H7 (cell line): ENCODE measurements around the gene CALML4. TPM values are rescaled to one million over a fixed set of nuclear protein-coding genes. Genes with fewer than 3 reads are reported as not detected.
A peak's percentile ranks its signal among the peaks of the same experiment; 100 is the strongest.
"Not testable (repeated sequence)": the region's sequence is repeated elsewhere in the genome, so short reads cannot be mapped to it uniquely, and the experiment has no call there.

Experiments used
- DNase-seq: peaks from one replicate; pipeline ENCODE4 v3.0.0; 2012
- H3K27me3 ChIP-seq: 2 replicates; pipeline ENCODE4 v1.6.0; 2011; ENCODE audit warnings: mild to moderate bottlenecking, low read length; ENCODE audit not compliant: control insufficient read depth, insufficient read depth
- H3K36me3 ChIP-seq: replicated peaks from 2 replicates; pipeline ENCODE4 v1.5.1; 2011; ENCODE audit warnings: low read length; ENCODE audit not compliant: control insufficient read depth, insufficient read depth
- H3K4me3 ChIP-seq: 2 replicates; pipeline ENCODE4 v1.5.1; 2011; ENCODE audit warnings: low read depth, mild to moderate bottlenecking, control low read depth, low read length, moderate library complexity; ENCODE audit not compliant: insufficient read depth
- total RNA-seq: library from RNA; depleted of rRNA; stranded (reverse); fragments of >200 nt; shearing (Covaris generic); gene quantifications from 2 replicates; pipeline ENCODE4 v1.2.3, GENCODE V29; 2014; rRNA removed

CALML4 gene, protein sequence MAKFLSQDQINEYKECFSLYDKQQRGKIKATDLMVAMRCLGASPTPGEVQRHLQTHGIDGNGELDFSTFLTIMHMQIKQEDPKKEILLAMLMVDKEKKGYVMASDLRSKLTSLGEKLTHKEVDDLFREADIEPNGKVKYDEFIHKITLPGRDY
- 5.6 and 7.4 TPM in 2 replicates for total RNA-seq

DNA sequence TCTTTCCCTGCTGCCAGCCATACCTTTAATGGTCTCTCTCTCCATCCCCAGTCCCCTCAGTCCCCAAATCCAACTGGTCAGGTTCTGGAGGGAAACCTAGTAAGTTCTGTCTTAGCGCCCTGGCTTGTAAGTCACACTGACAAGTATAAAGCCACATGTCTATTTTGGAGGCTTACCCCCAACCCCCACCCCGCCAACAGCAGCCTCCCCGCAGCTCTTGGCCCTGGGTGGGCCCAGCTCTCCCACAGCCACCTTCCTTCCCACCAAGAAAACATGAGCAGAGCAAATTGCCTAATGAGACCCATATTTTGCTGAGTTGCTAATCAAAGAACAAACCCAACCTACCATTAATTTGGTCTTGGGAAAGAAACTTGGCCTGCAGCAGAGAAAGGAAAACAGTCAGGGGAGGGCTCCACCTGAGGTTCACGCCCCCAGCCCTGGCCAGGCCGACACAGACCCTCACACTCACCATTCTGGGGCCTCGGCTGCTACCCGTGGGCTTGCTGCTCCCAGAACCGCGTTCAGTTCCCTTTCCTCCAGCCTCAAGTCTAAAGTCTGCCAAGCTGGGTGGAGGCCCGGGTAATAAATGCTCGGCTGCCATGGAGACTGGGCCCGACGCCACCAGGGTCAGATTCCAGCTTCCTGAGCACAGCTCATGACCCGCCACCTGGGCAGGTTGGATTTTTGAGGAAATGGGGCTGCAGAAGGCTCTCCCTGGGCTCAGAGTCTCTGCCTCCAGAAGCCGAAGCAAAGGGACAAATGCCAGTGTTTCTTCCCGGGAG lies at the start of gene CALML4:
Gene CALML4, minus strand, starts transcription at position 557 of the 782 bp plus-strand sequence. Its CDS starts 85 bp downstream, at position 472.
- DNase-seq = peak; percentile 54

DNA sequence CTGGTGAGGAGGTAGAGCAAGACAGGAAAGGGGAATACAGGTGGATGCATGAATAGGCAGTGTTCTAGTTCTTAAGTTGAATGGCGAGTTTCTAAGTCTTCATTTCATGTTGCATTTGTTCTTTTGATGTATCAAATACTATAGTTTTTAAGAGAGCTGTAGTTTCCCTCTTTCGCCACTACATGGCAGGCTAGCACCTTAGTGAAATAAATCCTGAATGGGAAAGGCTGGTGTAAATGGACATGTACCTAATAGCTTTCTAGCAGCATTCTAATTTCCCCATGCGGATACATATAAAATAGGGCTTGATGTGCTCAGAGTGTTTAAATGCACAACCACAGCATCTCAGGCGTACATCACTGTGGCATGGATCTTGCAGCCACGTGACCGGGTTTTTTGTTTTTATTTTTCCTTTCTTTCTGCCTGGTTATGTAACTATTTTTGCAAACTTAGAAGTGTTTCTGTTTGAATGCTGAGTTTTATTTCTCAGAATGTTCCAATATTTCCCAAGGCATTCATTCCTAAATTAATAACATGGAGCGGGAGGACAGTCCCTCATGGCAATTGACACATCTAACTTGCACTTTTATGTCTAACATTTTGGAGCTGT lies 47.9 kb upstream of the CALML4 start:
- DNase-seq = peak; percentile 67
- H3K4me3 ChIP-seq = no peak overlapping the region
- H3K27me3 ChIP-seq = no peaks in the 10 kb centered on the region
- no peaks in the 10 kb centered on the region for H3K36me3 ChIP-seq

More for the DNA sequence above, at the start of gene CALML4:
- Histone ChIP-seq H3K27me3 (no peaks in the 10 kb centered on the region), H3K4me3 (no peak within 1 kb of the TSS), H3K36me3 (peaks cover 1% of the 10 kb centered on the region)

DNA sequence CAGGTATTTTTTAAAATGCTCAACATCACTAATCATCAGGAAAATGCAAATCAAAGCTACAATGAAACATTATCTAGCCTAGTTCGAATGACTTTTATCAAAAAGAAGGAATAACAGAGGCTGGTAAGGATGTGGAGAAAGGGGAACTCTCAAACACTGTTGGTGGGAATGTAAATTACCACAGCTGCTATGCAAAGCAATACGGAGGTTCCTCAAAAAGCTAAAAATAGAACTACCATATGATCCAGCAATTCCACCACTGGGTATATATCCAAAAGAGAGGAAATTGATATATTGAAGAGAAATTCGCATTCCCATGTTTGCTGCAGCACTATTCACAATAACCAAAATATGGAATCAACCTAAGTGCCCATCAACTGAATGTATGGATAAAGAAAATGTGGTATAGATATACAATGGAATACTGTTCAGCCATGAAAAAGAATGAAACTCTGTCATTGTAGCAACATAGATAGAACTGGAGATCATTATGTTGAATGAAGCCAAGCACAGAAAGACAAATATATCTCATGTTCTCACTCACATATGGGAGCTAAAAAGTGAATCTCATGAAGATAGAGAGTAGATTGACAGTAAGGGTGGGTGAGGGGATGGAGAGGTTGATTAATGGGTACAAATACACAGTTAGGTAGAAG lies 44.1 kb upstream of the CALML4 start:
- no peak for DNase-seq
- Histone ChIP-seq H3K4me3 (no peak overlapping the region), H3K36me3 (no peaks in the 10 kb centered on the region), H3K27me3 (no peaks in the 10 kb centered on the region)

DNA sequence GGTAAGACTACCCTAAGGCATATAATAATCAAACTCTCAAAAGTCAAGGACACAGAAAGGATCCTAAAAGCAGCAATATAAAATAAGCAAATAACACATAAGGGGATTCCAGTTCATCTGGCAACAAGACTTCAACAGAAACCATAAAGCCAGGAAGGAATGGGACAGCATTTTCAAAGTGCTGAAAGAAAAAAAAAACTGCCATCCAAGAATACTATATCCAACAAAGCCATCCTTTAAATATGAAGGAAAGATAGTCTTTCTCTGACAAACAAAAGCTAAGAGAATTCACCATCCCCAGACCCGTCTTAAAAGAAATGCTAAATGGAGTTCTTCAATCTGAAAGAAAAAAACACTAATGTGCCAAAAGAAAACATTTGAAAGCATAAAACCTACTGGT lies 39.1 kb upstream of the CALML4 start:
- no peaks in the 10 kb centered on the region for H3K27me3 ChIP-seq
- H3K36me3 ChIP-seq = no peaks in the 10 kb centered on the region
- no peak for DNase-seq

DNA sequence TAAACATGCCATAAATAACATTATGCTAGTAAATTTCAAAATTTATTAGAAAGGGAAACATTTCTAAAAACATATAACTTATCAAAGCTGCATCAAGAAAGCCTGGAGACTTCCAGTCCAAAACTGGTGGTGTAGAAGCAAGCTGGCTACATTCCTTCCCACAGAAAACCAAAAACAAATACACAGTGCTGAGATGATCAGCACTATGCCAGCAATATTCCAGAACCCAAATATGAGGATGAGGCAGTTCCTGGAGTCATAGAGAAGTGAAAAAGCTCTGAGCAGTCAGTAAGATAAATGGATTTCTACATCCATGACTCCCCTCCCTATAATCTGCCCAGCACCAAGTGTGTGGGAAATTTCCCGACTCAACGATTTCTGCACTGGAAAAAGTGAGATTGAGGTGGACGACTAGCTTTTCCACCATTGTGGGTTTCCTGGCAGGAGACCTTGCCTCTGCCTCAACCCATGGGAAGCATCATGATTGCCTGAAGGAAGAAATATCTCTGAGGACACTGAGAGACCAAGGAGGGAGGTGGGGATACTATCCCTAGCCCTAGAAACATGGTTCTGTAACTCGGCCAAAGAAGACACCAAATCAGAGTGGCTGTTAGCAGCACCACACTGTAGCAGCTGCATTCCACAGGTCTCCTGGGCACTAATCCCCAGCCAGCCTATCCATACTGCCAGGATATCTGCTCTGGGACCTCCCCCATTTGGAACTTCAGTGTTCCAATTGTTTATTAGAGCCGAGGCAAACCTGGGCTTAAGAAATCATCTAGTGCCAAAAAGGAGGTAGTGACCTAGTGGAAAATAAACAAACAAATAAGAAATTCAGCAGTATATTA lies 36.2 kb upstream of the CALML4 start:
- DNase-seq = no peak
- Histone ChIP-seq H3K4me3 (no peak overlapping the region), H3K36me3 (no peaks in the 10 kb centered on the region), H3K27me3 (no peaks in the 10 kb centered on the region)

More for the DNA sequence above, 39.1 kb upstream of the CALML4 start:
- H3K4me3 ChIP-seq = no peak overlapping the region

DNA sequence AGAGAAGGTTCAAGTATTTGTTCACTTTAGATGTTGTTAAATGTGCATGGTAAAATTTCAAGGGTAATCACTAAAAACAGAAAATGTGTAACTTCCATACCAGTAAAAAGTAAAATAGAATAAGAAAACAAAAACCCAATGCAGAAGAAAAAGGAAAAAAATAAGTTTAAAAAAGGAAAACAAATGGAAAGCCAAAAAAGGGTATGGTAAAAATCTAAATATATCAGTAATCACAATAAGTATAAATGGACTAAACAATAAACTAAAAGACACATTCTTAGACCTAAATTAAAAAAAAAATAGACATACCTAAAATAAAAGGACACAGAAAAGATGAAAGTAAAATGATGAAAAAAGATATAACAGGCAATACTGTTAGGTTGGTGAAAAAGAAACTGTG lies 33.9 kb upstream of the CALML4 start:
- no peak overlapping the region for H3K4me3 ChIP-seq
- DNase-seq = no peak
- no peaks in the 10 kb centered on the region for H3K27me3 ChIP-seq
- H3K36me3 ChIP-seq = no peaks in the 10 kb centered on the region

DNA sequence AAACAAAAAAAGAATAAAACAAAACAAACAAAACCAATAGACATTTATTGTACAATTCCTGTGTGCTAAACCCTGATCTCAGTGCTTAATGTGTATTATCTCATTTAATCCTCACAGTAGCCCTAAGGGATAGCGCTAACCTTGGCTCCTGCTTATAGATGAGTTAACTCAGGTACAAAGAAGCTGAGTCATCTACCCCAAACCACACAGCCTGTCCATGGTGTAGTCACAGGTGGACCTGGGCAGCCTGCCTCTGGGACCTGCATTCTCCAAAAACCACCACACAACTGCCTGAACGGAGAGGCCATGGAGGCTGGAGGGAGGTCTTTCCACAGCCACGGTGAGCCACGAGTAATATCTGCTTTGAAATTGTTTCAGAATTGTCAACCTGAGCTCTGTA lies 29.9 kb upstream of the CALML4 start:
- H3K27me3 ChIP-seq = no peaks in the 10 kb centered on the region
- no peak for DNase-seq
- no peak overlapping the region for H3K4me3 ChIP-seq
- no peaks in the 10 kb centered on the region for H3K36me3 ChIP-seq

DNA sequence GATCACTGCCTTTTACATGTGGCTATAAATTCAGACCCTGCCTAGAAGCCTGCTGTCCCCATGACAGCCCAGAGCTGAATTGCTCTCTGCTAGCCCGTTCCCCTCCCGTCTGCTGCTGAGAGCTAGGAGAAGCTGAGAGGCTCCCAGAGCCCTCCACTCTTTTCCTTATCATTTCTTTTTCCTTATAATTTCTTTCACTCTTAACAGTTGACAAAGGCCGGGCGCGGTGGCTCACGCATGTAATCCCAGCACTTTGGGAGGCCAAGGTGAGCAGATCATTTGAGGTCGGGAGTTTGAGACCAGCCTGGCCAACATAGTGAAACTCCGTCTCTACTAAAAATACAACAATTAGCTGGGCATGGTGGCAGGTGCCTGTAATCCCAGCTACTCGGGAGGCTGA lies 29.4 kb upstream of the CALML4 start:
- not testable (repeated sequence) for H3K4me3 ChIP-seq, H3K27me3 ChIP-seq, H3K36me3 ChIP-seq, DNase-seq

DNA sequence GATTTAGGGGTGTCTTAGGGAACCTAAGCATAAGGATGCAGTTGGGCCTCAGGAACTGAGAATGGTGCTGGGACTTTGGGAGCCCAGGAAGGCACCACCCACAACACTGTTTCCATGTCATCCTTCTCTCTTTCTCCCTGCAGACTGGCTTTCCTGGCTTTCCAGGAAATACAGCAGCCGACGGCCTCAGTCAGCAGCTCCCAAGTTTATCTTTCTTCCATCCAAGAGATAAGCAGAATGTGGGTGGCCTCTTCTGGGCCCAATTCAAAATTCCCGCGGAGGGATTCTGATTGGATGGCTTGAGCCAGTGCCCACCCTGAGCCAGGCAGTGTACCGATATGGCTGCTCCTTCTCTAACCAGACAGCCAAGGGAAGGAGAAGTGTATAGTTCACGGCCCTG lies 28.9 kb upstream of the CALML4 start:
- no peaks in the 10 kb centered on the region for H3K27me3 ChIP-seq
- no peaks in the 10 kb centered on the region for H3K36me3 ChIP-seq
- no peak overlapping the region for H3K4me3 ChIP-seq
- DNase-seq = no peak

DNA sequence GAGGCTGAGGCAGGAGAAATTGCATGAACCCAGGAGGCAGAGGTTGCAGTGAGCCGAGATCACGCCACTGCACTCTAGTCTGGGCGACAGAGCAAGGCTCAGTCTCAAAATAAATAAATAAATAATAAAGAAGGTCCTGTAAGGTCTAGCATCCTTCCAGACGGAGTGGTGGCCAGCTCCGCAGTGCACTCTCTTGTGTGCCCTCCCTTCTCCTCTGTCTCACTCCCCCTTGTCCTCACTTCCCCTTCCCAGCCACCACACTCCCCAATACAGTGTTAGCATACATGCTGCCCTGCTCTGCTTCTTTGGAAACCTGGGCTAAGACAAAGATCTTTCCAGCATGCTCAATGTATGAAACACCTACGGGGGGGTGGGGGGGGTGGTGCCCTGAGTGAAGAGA lies 27.8 kb upstream of the CALML4 start:
- no peaks in the 10 kb centered on the region for H3K36me3 ChIP-seq
- DNase-seq = no peak
- H3K27me3 ChIP-seq = no peaks in the 10 kb centered on the region
- no peak overlapping the region for H3K4me3 ChIP-seq

DNA sequence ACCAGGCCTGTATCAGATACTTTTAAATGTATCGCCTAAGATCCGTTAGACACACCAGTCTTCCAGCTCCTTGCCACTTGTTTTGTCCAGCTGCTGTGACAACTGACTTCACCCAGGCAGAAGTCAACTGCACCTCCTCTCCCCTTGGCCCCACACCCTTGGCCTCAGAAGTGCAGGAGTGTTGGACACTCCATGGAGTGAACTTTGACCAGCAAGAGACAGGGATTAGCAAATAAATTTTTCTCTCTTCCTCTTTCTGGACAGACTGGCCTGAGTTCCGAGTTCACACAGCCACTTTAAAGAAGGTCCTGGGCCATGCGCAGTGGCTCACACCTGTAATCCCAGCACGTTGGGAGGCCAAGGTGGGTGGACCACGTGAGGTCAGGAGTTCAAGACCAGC lies 27.3 kb upstream of the CALML4 start:
- Histone ChIP-seq H3K27me3 (no peaks in the 10 kb centered on the region), H3K4me3 (no peak overlapping the region), H3K36me3 (no peaks in the 10 kb centered on the region)
- no peak for DNase-seq

DNA sequence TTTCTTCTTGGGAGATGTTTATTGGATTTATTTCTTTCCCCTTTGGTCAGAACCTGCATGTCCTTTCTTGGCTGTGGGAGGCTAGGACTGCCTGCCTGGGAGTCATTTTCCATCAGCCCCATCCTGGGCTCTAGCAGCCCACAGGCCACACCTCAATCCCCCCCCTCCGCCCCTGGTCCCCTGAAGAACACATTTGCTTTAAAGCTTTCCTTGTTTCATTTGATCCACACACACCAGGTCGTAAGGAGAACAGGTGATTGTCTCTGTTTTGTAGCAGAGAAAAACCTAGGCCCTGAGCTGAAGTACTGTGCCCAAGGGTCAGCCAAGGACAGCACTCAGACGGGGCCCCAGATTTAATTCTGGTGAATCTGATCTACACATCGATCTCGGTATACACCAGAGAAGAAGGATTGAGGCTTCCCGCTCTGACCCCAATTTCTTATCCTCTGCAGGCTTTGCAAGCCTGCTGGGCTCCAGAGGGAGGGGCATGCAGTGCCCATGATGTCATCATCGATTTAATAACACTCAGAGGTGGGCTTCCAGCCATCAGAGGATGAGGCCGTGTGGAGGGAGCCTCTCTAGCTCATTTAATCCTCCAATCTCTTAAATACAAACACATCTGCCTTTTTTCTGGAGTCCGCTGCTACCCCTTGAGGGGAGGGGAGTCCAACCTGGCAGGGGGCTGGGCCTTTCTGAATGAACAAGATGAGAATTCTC lies 26.1 kb upstream of the CALML4 start:
- Histone ChIP-seq H3K27me3 (no peaks in the 10 kb centered on the region), H3K36me3 (no peaks in the 10 kb centered on the region), H3K4me3 (no peak overlapping the region)
- DNase-seq = no peak

DNA sequence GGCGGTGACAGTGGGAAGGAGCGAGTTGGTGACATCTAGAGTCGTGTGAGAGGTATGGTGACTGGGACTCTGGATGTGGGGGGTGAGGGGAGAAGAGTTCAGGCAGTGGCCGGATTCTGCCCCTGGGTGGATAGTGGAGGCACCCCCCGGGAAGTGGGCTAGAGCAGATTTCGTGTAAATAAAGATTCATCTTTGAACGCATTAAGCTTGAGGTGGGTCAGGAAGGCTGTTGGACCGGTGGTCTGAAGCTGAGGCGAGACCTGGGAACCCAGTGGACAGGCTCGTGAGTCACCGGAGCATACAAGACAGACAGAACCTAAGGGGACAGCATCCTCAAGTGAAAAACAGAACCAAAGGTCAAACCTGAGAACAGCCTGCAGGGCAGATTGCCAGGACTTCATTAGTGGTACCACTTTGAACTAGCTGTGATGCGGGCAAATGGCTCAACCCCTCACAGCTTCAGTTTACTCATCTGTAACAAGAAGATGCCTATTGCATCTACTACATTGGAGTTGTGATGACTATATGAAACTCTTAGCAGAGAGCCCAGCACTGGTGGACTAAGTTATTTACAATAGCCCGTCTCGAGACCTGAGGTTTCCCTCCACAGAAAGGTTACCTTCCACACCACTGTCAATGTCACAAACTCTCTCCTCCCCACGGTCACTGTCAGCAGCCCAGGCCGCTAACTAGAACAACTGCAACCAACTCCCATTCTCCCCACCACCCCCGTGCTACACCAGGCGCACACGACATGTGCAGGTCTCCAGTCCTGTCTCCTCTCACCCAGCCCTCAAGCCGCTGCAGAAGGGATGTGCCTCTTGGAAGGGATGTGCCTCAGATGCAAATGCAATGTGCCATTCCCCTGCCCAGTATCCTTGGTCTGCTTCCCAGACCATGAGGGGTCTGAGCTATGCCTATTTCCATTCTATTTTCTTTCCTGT lies 25.3 kb upstream of the CALML4 start:
- H3K36me3 ChIP-seq = no peaks in the 10 kb centered on the region
- no peaks in the 10 kb centered on the region for H3K27me3 ChIP-seq
- no peak for DNase-seq
- peak overlapping the region; percentile 85 for H3K4me3 ChIP-seq
